GM12892 (cell line): ENCODE results near the gene CASR.

Source experiments
- DNase-seq: peaks from one replicate; pipeline ENCODE4 v3.0.0; 2011; ENCODE audit not compliant: insufficient read length
- FAIRE-seq: peaks from 2 replicates; lab custom pipeline; 2011; peaks lifted over from hg19 to GRCh38; lab: Jason Lieb, UNC
- POLR2A ChIP-seq: IDR thresholded peaks from 2 replicates; pipeline ENCODE4 v1.6.1; 2011; ENCODE audit warnings: low read depth, low read length, control low read depth
- POLR2AphosphoS5 ChIP-seq: IDR thresholded peaks from 2 replicates; pipeline ENCODE4 v1.6.1; 2011; ENCODE audit warnings: low read depth, low read length, control low read depth
- TAF1 ChIP-seq: IDR thresholded peaks from 2 replicates; pipeline ENCODE4 v1.6.1; 2011; ENCODE audit warnings: low read depth, mild to moderate bottlenecking, control low read depth, low read length, borderline replicate concordance

CASR gene

DNA sequence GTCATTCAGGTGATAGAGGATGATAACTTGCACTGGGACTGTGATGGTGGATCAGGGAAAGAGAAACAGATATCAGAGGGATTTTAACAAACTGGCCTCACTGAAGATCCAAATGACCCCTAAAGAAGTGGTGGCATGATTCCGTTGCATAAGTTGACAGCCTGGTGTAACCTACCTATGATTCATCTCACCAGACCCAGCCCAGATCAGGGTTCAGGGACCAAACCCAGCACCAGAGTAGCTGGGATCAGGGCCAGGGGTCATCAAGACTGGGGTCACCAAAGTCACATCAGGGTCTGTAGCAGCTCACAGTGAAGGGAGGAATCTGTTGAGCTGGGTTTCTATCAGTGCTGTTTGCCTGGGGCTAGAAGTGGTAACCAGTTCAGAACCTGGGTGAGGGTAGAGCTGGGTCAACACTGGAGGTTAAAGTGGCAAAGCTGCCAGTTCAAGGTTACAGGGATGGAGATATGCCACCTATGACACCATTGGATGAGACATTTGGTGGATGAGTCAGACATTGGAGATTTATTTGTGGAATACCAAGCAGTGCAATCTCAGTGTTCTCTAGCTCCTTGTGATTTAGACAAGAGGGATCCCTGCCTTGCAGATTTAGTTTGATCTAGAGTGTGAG, 35.9 kb downstream of the CASR start:
- TF ChIP-seq POLR2AphosphoS5 (no peak), TAF1 (no peak), POLR2A (no peak)
- no peak for DNase-seq
- peak; percentile 9 for FAIRE-seq

DNA sequence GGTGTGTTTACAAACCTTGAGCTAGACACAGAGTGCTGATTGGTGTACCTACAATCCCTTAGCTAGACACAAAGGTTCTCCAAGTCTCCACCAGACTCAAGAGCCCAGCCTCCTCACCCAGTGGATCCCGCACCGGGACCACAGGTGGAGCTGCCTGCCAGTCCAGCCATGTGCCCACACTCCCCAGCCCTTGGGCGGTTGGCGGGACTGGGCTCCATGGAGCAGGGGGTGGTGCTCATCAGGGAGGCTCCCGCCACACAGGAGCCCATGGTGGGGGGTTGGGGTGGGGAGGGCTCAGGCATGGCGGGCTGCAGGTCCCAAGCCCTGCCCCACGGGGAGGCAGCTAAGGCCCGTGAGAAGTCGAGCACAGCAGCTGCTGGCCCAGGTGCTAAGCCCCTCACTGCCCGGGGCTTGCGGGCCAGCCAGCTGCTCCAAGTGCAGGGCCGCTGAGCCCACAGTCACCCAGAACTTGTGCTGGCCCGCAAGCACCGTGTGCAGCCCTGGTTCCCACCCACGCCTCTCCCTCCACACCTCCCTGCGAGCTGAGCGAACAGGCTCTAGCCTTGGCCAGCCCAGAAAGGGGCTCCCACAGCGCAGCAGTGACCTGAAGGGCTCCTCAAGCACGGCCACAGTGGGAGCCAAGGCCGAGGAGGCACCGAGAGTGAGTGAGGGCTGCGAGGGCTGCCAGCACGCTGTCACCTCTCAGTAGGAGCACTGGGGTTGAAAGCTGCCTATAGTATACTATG, 43.7 kb downstream of the CASR start:
- FAIRE-seq (no peak), DNase-seq (no peak)
- TF ChIP-seq POLR2AphosphoS5, result no peak
- no peak for TF ChIP-seq POLR2A
- no peak for TF ChIP-seq TAF1

DNA sequence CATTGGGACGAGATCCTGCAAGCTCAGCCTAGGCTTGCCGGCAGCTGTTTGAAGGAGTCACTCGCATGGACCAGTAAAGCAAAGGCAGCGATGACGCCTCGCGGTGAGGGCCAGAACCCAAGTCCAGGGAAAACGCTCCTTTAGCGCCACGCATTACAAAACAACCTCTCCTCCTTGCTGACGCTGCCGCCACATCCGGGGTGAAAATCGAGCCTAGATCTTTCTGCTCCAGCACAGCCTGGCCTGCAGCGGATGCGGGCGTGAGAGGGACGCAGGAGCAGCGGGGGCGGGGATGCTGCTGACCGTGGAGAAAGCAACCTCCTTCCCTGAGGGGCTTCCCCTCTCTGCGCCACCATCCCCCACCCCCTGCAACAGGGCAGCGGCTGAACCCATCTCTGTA, 46.7 kb downstream of the CASR start:
- no peak for TF ChIP-seq POLR2A
- FAIRE-seq (no peak), DNase-seq (no peak)

- no peak for DNase-seq
- no peak for FAIRE-seq
- no peak for TF ChIP-seq POLR2AphosphoS5
- TF ChIP-seq TAF1, result no peak
- TF ChIP-seq POLR2A, result no peak
Observed at GRCh38 chr3:122231465-122232157, 48.1 kb downstream of the CASR start.

DNA sequence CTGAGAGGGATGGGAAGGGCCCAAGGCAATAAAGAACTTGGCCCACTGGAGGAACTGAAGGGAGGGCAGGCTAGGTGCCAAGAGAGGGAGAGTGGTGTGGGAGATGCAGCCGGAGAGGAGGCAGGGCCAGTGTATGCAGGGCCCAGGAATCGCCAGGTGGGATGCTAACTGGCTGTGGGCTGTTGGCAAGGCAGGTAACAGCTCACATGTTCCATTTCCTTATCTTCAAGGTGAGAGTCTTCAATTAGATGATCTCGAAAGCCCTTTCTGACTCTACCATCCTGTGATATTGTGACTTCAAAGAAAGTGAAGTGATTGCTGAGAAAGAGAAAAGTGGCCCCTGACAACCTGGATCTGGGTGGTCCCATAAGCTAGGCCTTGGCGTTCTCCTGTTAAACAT, 49.0 kb downstream of the CASR start:
- no peak for FAIRE-seq
- no peak for DNase-seq
- no peak for TF ChIP-seq POLR2AphosphoS5
- no peak for TF ChIP-seq POLR2A
- no peak for TF ChIP-seq TAF1

DNA sequence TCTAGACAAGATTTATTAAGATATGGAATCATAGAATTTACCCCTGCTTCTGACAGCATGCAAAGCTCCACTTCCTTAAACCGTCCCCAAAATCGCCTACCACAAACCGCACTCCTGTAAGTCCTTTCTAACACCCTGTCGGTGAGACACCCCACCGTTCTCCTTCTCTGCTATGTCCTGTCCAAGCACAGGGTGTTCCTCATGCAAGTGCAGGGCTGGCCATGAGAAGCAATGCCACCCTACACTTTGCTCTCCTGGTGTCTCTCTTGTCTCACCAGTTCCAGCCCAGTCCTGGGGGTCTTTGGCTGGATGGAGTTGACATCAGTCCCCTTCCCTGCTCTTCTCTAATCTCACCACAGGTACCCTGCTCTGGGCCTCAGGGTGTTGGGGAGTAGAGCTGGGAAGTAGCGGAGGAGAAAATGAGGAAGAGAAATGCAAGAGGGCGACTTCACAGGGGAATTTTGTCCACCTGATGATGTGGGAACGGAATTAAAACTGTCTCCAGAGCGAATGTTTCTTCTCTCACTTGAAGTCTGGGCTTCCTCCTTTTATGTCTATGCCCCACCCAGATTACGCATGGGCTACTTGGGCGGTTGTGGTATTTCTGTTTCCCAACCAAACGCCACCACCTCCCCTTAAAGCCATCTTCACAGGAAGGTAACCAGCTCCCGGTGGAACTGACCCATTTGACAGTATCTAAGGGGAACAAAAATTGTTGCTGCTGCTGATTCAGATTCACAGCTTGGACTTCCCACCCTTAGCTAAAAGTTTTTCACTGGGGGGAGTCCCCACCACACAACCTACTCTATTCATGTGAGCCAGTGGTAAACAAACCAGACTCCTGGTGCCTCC, 49.9 kb downstream of the CASR start:
- DNase-seq (peak; percentile 19), FAIRE-seq (peak; percentile 94)
- TF ChIP-seq POLR2A, result no peak
- no peak for TF ChIP-seq TAF1
- TF ChIP-seq POLR2AphosphoS5, result no peak

DNA sequence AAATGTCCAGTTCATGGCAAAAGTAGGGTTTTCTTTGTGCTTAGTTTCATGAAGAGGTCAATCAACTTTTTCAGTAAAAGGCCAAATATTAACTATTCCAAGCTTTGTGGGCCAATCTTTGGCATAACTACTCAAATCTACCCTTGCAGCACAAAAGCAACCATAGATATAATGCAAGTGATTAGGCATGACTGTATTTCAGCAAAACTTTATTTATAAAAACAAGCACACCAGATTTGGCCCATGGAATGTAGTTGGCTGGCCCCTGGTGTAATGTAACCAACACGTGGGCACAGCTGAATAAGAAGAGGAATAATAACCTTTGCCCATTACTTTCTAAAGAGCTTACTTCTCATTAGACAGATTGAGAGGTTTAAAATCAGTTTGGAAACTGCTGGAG, 50.6 kb downstream of the CASR start:
- peak; percentile 48 for FAIRE-seq
- TF ChIP-seq TAF1 (no peak), POLR2A (no peak), POLR2AphosphoS5 (no peak)
- no peak for DNase-seq

GRCh38 chr3:122235147-122235546, 51.7 kb downstream of the CASR start:
- DNase-seq, result no peak
- no peak for TF ChIP-seq POLR2A
- TF ChIP-seq POLR2AphosphoS5, result no peak
- peak; percentile 91 for FAIRE-seq

- no peak for TF ChIP-seq POLR2A
- no peak for TF ChIP-seq TAF1
- TF ChIP-seq POLR2AphosphoS5, result no peak
- DNase-seq (no peak), FAIRE-seq (no peak)
Observed at GRCh38 chr3:122239112-122239511, 55.6 kb downstream of the CASR start.

DNA sequence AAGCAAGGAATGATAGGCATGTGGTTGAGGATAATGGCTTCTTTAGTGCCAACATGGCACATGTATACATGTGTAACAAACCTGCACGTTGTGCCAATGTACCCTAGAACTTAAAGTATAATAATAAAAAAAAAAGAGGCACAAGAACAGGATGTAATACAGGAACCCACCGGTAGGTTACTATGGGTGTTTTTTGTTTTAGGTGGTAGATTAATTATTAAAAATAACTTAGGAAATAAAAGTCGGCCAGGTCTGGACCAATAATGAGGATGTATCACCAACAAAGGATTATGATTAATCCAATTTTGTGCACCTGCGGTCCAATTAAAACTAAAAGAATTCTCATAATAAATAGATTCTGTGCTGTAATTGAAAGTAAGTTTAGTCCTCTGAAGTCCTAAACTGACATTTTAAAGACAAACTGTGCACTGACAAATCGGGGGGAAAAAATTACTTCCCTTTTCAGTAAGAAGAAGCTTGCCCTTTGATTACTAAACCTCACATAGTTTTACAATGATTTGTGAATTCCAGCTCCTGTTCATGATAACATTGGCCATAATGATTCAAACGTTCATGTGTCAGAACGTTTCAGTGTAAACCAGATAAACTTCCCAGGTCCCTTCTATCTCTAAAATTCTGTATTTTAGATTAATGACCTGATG, 62.2 kb downstream of the CASR start:
- FAIRE-seq (no peak), DNase-seq (no peak)
- TF ChIP-seq POLR2AphosphoS5 (no peak), TAF1 (no peak), POLR2A (no peak)

- DNase-seq (no peak), FAIRE-seq (no peak)
- no peak for TF ChIP-seq POLR2AphosphoS5
Observed at GRCh38 chr3:122246199-122246598, 62.7 kb downstream of the CASR start.
